PC-9 (cell line): ENCODE measurements around the gene KCNJ5. TPM values are rescaled to one million over a fixed set of nuclear protein-coding genes. Genes with fewer than 3 reads are reported as not detected.

Experiments
- BruUV-seq: library from RNA; stranded (reverse); fragments of 400-500 nt; replicated peaks from 2 replicates; lab custom pipeline; 2021; lab: Mats Ljungman, UMichigan
- CTCF ChIA-PET: fragments of 300-600 bp; sonication (Branson Sonifier 250); formaldehyde crosslinking; loops from one replicate; lab custom pipeline; 2022; ENCODE audit warnings: antibody characterized with exemption; lab: Charles Lee
- POLR2A ChIA-PET: fragments of 300-600 bp; sonication (Branson Sonifier 250); formaldehyde crosslinking; loops from one replicate; lab custom pipeline; 2022; ENCODE audit warnings: antibody characterized with exemption; ENCODE audit not compliant: unreplicated experiment; lab: Charles Lee
- DNase-seq, 2 experiments: peaks; one replicate each; pipeline versions ENCODE4 v3.0.0 to v3.0.0-alpha.2; 2015 to 2022; ENCODE audit warnings: mixed read lengths in 1 of 2
- H2AFZ ChIP-seq: fragments of 200-600 bp; sonication (generic); 2 replicates; pipeline ENCODE4 v1.8.1; 2017; ENCODE audit warnings: antibody characterized with exemption
- H3F3A ChIP-seq: fragments of 200-600 bp; sonication (generic); 2 replicates; pipeline ENCODE4 v1.8.1; 2017; ENCODE audit warnings: antibody characterized with exemption, mild to moderate bottlenecking, low read depth; ENCODE audit not compliant: insufficient read depth
- H3K27ac ChIP-seq: fragments of 200-600 bp; sonication (generic); 2 replicates; pipeline ENCODE4 v1.6.1; 2016; ENCODE audit warnings: mixed run types
- H3K27me3 ChIP-seq: fragments of 200-600 bp; sonication (generic); 2 replicates; pipeline ENCODE4 v1.6.1; 2016; ENCODE audit warnings: low read depth, mixed run types; ENCODE audit not compliant: insufficient read depth
- H3K36me3 ChIP-seq: fragments of 200-600 bp; sonication (generic); 2 replicates; pipeline ENCODE4 v1.6.1; 2016; ENCODE audit warnings: low read depth, mixed run types
- H3K4me1 ChIP-seq: fragments of 200-600 bp; sonication (generic); replicated peaks from 2 replicates; pipeline ENCODE4 v1.6.1; 2016; ENCODE audit warnings: mixed run types; ENCODE audit not compliant: insufficient read depth
- H3K4me2 ChIP-seq: fragments of 200-600 bp; sonication (generic); 2 replicates; pipeline ENCODE4 v1.6.1; 2017; ENCODE audit warnings: mixed run types
- H3K4me3 ChIP-seq: fragments of 200-600 bp; sonication (generic); 2 replicates; pipeline ENCODE4 v1.6.1; 2016; ENCODE audit warnings: mixed run types
- H3K79me2 ChIP-seq: fragments of 200-600 bp; sonication (generic); 2 replicates; pipeline ENCODE4 v1.6.1; 2017; ENCODE audit warnings: low read depth, mixed run types
- H3K9me2 ChIP-seq: fragments of 200-600 bp; sonication (generic); 2 replicates; pipeline ENCODE4 v1.8.1; 2017; ENCODE audit warnings: mild to moderate bottlenecking; ENCODE audit not compliant: insufficient read depth
- H3K9me3 ChIP-seq: fragments of 200-600 bp; sonication (generic); 2 replicates; pipeline ENCODE4 v1.8.1; 2016; ENCODE audit warnings: low read depth; ENCODE audit not compliant: insufficient read depth
- H4K20me1 ChIP-seq: fragments of 200-600 bp; sonication (generic); 2 replicates; pipeline ENCODE4 v1.8.1; 2017; ENCODE audit not compliant: insufficient read depth
- EZH2 ChIP-seq: fragments of 200-600 bp; sonication (generic); IDR thresholded peaks from 2 replicates; pipeline ENCODE4 v1.8.0; 2017; ENCODE audit warnings: antibody characterized with exemption, low read depth
- intact Hi-C: fragments of 100-400 bp; cut with micrococcal nuclease; formaldehyde crosslinking; loops from one replicate; pipeline ENCODE4 v1.10.0; 2022; ENCODE audit not compliant: unreplicated experiment
- total RNA-seq: library from RNA; stranded (reverse); gene quantifications from 2 replicates; pipeline ENCODE4 v1.2.3, GENCODE V29; 2021
- TF ChIP-seq, protein P1 (sequence below): fragments of 200-600 bp; sonication (generic); conservative IDR thresholded peaks from 2 replicates; pipeline ENCODE4 v1.6.1; 2017; ENCODE audit warnings: mixed run types, antibody characterized with exemption, mild to moderate bottlenecking, moderate library complexity

Gene KCNJ5
- total RNA-seq, 1 experiment from 2014 or later = 0.11 TPM

DNA sequence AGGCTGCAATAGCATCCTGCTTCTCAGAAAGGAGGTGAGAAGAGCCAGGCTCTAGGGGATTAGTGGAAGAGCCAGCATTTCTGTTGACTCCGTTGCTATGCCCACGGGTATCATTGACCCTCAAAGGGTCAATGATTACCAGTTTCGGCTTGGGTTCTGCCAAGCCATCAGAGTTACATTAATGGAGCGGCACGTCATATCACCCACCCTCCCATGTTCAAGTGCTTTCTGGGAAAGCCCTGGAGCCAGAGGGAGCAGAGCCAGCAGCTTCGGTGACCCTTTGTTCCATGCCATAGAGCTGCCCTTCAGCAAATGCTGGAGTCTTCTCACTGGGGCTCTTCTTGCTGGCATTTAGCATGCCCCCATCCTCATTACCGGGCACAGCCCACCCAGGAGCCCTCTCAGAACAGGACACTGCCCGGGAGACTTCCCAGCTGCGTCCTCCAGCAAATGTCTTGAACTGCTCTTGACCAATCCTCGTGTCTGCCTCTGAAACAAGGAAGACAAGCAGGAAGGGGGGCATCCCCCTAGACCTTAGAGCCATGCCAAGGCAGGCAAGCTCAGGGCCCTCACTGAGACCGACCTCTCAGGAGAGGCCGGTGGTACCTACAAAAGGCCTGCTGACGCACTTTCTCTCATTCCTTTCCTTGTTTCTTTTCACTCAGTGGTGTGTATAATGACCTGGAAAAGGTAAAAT is 38.7 kb upstream of the KCNJ5 start:
- Histone ChIP-seq H3K4me2 (no peak overlapping the region), H3K36me3 (no peaks in the 10 kb centered on the region), H2AFZ (no peak overlapping the region), H4K20me1 (no peaks in the 10 kb centered on the region), H3F3A (no peaks in the 10 kb centered on the region), H3K9me2 (no peaks in the 10 kb centered on the region), H3K79me2 (no peaks in the 10 kb centered on the region), H3K27me3 (peaks cover 20% of the 10 kb centered on the region; the same call in 1 of the 2 replicates), H3K9me3 (no peaks in the 10 kb centered on the region), H3K4me3 (no peak overlapping the region), H3K4me1 (no peaks in the 10 kb centered on the region), H3K27ac (no peak overlapping the region)
- DNase-seq = no peak
- intact Hi-C loops = no loop called here
- no peak for TF ChIP-seq EZH2
- TF ChIP-seq, protein P1, sequence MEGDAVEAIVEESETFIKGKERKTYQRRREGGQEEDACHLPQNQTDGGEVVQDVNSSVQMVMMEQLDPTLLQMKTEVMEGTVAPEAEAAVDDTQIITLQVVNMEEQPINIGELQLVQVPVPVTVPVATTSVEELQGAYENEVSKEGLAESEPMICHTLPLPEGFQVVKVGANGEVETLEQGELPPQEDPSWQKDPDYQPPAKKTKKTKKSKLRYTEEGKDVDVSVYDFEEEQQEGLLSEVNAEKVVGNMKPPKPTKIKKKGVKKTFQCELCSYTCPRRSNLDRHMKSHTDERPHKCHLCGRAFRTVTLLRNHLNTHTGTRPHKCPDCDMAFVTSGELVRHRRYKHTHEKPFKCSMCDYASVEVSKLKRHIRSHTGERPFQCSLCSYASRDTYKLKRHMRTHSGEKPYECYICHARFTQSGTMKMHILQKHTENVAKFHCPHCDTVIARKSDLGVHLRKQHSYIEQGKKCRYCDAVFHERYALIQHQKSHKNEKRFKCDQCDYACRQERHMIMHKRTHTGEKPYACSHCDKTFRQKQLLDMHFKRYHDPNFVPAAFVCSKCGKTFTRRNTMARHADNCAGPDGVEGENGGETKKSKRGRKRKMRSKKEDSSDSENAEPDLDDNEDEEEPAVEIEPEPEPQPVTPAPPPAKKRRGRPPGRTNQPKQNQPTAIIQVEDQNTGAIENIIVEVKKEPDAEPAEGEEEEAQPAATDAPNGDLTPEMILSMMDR = no peak
- BruUV-seq = no TSS peak
- CTCF ChIA-PET = no interaction called here
- POLR2A ChIA-PET = no interaction called here

DNA sequence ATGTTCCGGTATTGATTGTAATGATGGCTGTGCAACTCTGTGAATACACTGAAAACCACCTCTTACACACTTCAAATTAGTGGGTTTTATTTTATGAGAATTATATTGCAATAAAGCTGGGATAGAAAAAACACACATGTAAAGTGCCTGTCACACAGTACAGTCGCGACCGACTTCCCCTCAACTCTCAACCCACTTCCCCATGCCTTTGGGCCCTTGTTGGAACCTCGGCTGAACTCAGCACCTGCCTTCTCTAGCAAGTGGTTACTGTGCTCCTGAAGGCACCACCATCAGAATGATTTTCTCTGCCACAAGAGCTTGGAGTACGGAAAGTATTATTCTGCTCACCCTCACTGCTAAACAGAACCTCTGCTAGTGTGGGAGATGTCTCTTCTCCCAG is 37.6 kb upstream of the KCNJ5 start:
- Histone ChIP-seq H3K79me2 (no peaks in the 10 kb centered on the region), H3K9me2 (no peaks in the 10 kb centered on the region), H4K20me1 (no peaks in the 10 kb centered on the region), H3K36me3 (no peaks in the 10 kb centered on the region), H2AFZ (no peak overlapping the region), H3K27ac (no peak overlapping the region), H3K4me2 (no peak overlapping the region), H3K27me3 (peaks cover 20% of the 10 kb centered on the region; the same call in 1 of the 2 replicates), H3K4me1 (no peaks in the 10 kb centered on the region), H3F3A (no peaks in the 10 kb centered on the region), H3K9me3 (no peaks in the 10 kb centered on the region), H3K4me3 (no peak overlapping the region)
- POLR2A ChIA-PET = no interaction called here
- CTCF ChIA-PET = no interaction called here
- DNase-seq = no peak
- intact Hi-C loops = no loop called here
- TF ChIP-seq, protein P1 = no peak
- TF ChIP-seq EZH2 = no peak
- no TSS peak for BruUV-seq

DNA sequence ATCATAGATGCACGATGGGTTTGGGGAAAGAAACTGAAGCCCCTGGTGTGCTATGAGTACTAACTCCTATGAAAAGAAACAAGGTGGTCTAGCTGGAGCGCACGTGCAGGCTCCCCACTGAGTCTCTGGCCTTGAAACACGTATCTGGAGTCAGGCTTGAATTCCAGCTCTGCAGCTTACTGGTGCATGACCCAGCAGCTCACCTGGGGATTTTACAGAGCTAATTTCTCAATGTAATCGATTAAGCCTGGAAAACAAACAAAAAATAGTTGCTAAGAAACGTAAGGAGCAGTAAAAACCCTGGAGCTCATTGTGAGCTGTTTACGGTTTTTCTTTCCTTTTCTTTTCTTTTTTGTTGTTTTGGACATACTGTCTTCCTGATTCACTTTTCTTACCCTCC is 36.3 kb upstream of the KCNJ5 start:
- H3K4me1 ChIP-seq = no peaks in the 10 kb centered on the region
- intact Hi-C loops = no loop called here
- H3K4me3 ChIP-seq = no peak overlapping the region
- no peaks in the 10 kb centered on the region for H3F3A ChIP-seq
- no peaks in the 10 kb centered on the region for H4K20me1 ChIP-seq
- H3K27me3 ChIP-seq = peaks cover 27% of the 10 kb centered on the region
- no peaks in the 10 kb centered on the region for H3K36me3 ChIP-seq
- H3K4me2 ChIP-seq = no peak overlapping the region
- no peaks in the 10 kb centered on the region for H3K9me2 ChIP-seq
- no peak overlapping the region for H3K27ac ChIP-seq
- H2AFZ ChIP-seq = no peak overlapping the region
- ChIA-PET CTCF (no interaction called here), POLR2A (no interaction called here)
- TF ChIP-seq, protein P1 = no peak
- TF ChIP-seq EZH2 = no peak
- H3K9me3 ChIP-seq = no peaks in the 10 kb centered on the region
- no TSS peak for BruUV-seq
- DNase-seq = no peak
- H3K79me2 ChIP-seq = no peaks in the 10 kb centered on the region
